OCI-LY1 (cell line): ENCODE results near the gene DOCK10.

ENCODE experiments used
- CTCF ChIP-seq: fragments of 200-600 bp; sonication (generic), shearing (Covaris generic); IDR thresholded peaks from 2 replicates; pipeline ENCODE4 v1.5.1; 2017; ENCODE audit warnings: mild to moderate bottlenecking, antibody characterized with exemption, low read length, moderate library complexity, mixed read lengths
- EZH2 ChIP-seq: fragments of 200-600 bp; sonication (generic), shearing (Covaris generic); IDR thresholded peaks from 2 replicates; pipeline ENCODE4 v1.8.0; 2017; ENCODE audit warnings: borderline replicate concordance, mixed run types, mild to moderate bottlenecking, antibody characterized with exemption, low read length, moderate library complexity, mixed read lengths

GRCh38 chr2:224982226-224982625 is 60.0 kb downstream of the DOCK10 start:
- TF ChIP-seq CTCF (no peak), EZH2 (no peak)
